IMR-90 (cell line): Measurements from ENCODE around the gene TDRD3. TPM values are rescaled to one million over a fixed set of nuclear protein-coding genes. Genes with fewer than 3 reads are reported as not detected.

Experiments
- ATAC-seq: fragments of 200-7000 bp; cut with Tn5 transposase; 2 replicates; pipeline ENCODE4 v1.9.1; 2020; ENCODE audit warnings: low read depth, mild to moderate bottlenecking, moderate library complexity
- BruUV-seq: library from RNA; stranded (reverse); fragments of 400-500 nt; replicated peaks from 2 replicates; lab custom pipeline; 2021; lab: Mats Ljungman, UMichigan
- CTCF ChIA-PET: fragments of 300-600 bp; formaldehyde crosslinking; extraction: SDS; loops from one replicate; lab custom pipeline; 2021; ENCODE audit warnings: antibody characterized with exemption; lab: Yijun Ruan, JAX
- POLR2A ChIA-PET: fragments of 300-600 bp; sonication (Branson Sonifier 250); formaldehyde crosslinking; loops from one replicate; lab custom pipeline; 2022; ENCODE audit warnings: antibody characterized with exemption; ENCODE audit not compliant: unreplicated experiment; lab: Charles Lee
- DNase-seq: peaks from one replicate; pipeline ENCODE4 v3.0.0; 2013
- H2AFZ ChIP-seq: replicated peaks from 2 replicates; pipeline ENCODE3; 2013; ENCODE audit warnings: low read length, mild to moderate bottlenecking; ENCODE audit not compliant: poor library complexity
- H2AK5ac ChIP-seq: 2 replicates; pipeline ENCODE4 v1.6.1; 2013; ENCODE audit warnings: low read depth, low read length, inconsistent platforms
- H2AK9ac ChIP-seq: replicated peaks from 2 replicates; pipeline ENCODE3; 2013; ENCODE audit warnings: mild to moderate bottlenecking, low read depth, low read length, moderate library complexity; ENCODE audit not compliant: poor library complexity
- H2BK120ac ChIP-seq: 2 replicates; pipeline ENCODE4 v1.6.1; 2013; ENCODE audit warnings: low read depth, low read length, inconsistent platforms
- H2BK15ac ChIP-seq: 3 replicates; pipeline ENCODE4 v1.6.1; 2013; ENCODE audit warnings: low read depth, low read length, inconsistent platforms
- H2BK20ac ChIP-seq: 2 replicates; pipeline ENCODE4 v1.6.1; 2013; ENCODE audit warnings: low read depth, mild to moderate bottlenecking, inconsistent platforms, low read length, moderate library complexity
- H2BK5ac ChIP-seq: 2 replicates; pipeline ENCODE4 v1.6.1; 2013; ENCODE audit warnings: mild to moderate bottlenecking, low read depth, low read length, inconsistent platforms; ENCODE audit not compliant: poor library complexity, severe bottlenecking
- H3K14ac ChIP-seq: replicated peaks from 2 replicates; pipeline ENCODE4 v1.6.1; 2013; ENCODE audit warnings: low read depth, low read length, inconsistent platforms
- H3K18ac ChIP-seq: 2 replicates; pipeline ENCODE4 v1.6.1; 2013; ENCODE audit warnings: low read depth, low read length, control low read depth
- H3K23ac ChIP-seq: 2 replicates; pipeline ENCODE4 v1.6.1; 2013; ENCODE audit warnings: low read depth, low read length, inconsistent platforms
- H3K27ac ChIP-seq: 2 replicates; pipeline ENCODE4 v1.5.1; 2013; ENCODE audit warnings: mild to moderate bottlenecking, control low read depth, low read length; ENCODE audit not compliant: insufficient read depth
- H3K27me3 ChIP-seq: 2 replicates; pipeline ENCODE4 v1.6.1; 2013; ENCODE audit warnings: low read length; ENCODE audit not compliant: control insufficient read depth, insufficient read depth
- H3K36me3 ChIP-seq: 2 replicates; pipeline ENCODE4 v1.6.1; 2013; ENCODE audit warnings: low read length, mixed read lengths; ENCODE audit not compliant: control insufficient read depth, insufficient read depth
- H3K4ac ChIP-seq: 2 replicates; pipeline ENCODE4 v1.6.1; 2013; ENCODE audit warnings: low read depth, low read length, inconsistent platforms
- H3K4me1 ChIP-seq: 2 replicates; pipeline ENCODE4 v1.6.1; 2013; ENCODE audit warnings: low read length, mixed read lengths; ENCODE audit not compliant: control insufficient read depth, insufficient read depth
- H3K4me2 ChIP-seq: 2 replicates; pipeline ENCODE4 v1.6.1; 2013; ENCODE audit warnings: low read depth, mild to moderate bottlenecking, control low read depth, low read length, moderate library complexity
- H3K4me3 ChIP-seq: 2 replicates; pipeline ENCODE4 v1.5.1; 2013; ENCODE audit warnings: low read depth, mild to moderate bottlenecking, control low read depth, low read length, moderate library complexity; ENCODE audit not compliant: insufficient read depth
- H3K56ac ChIP-seq: 2 replicates; pipeline ENCODE4 v1.6.1; 2013; ENCODE audit warnings: low read length, inconsistent platforms; ENCODE audit not compliant: insufficient read depth; ENCODE audit errors: extremely low read depth
- H3K79me1 ChIP-seq, 2 experiments: 2 replicates each; pipeline ENCODE4 v1.6.1; 2013; ENCODE audit warnings: low read length in 2 of 2, inconsistent platforms in 1 of 2, low read depth in 1 of 2
- H3K9ac ChIP-seq: 2 replicates; pipeline ENCODE4 v1.6.1; 2013; ENCODE audit warnings: low read depth, low read length, control low read depth
- H3K9me1 ChIP-seq: 2 replicates; pipeline ENCODE4 v1.6.1; 2013; ENCODE audit warnings: low read length, inconsistent platforms; ENCODE audit not compliant: insufficient read depth
- H3K9me3 ChIP-seq: 2 replicates; pipeline ENCODE4 v1.6.1; 2013; ENCODE audit warnings: low read length; ENCODE audit not compliant: control insufficient read depth, insufficient read depth
- H4K20me1 ChIP-seq: 2 replicates; pipeline ENCODE4 v1.6.1; 2013; ENCODE audit warnings: low read length, inconsistent platforms; ENCODE audit not compliant: insufficient read depth
- H4K5ac ChIP-seq: 2 replicates; pipeline ENCODE4 v1.6.1; 2013; ENCODE audit warnings: mild to moderate bottlenecking, low read depth, low read length, control low read depth
- H4K8ac ChIP-seq, 2 experiments: 2 replicates each; pipeline ENCODE4 v1.6.1; 2013; ENCODE audit warnings: low read depth in 2 of 2, low read length in 2 of 2, control low read depth in 1 of 2, inconsistent platforms in 1 of 2
- H4K91ac ChIP-seq: 2 replicates; pipeline ENCODE4 v1.6.1; 2013; ENCODE audit warnings: low read depth, low read length, inconsistent platforms; ENCODE audit not compliant: insufficient read depth
- BHLHE40 ChIP-seq: fragments of 150-350 bp; IDR thresholded peaks from 2 replicates; pipeline ENCODE4 v1.6.1; 2016; ENCODE audit warnings: mild to moderate bottlenecking, low read depth, low read length
- CEBPB ChIP-seq: IDR thresholded peaks from 2 replicates; pipeline ENCODE4 v1.6.1; 2012; ENCODE audit warnings: low read depth, low read length, improper control_type of control experiment
- CHD1 ChIP-seq: IDR thresholded peaks from 2 replicates; pipeline ENCODE4 v1.6.1; 2012; ENCODE audit warnings: low read depth, low read length, improper control_type of control experiment
- MAFK ChIP-seq: IDR thresholded peaks from 2 replicates; pipeline ENCODE4 v1.6.1; 2012; ENCODE audit warnings: low read depth, low read length, improper control_type of control experiment
- MAZ ChIP-seq: IDR thresholded peaks from 2 replicates; pipeline ENCODE4 v1.6.1; 2012; ENCODE audit warnings: low read depth, mild to moderate bottlenecking, low read length, improper control_type of control experiment, moderate library complexity, borderline replicate concordance
- MXI1 ChIP-seq: IDR thresholded peaks from 2 replicates; pipeline ENCODE4 v1.6.1; 2012; ENCODE audit warnings: low read depth, mild to moderate bottlenecking, low read length, moderate library complexity, borderline replicate concordance
- NFE2L2 ChIP-seq: fragments of 150-350 bp; IDR thresholded peaks from 2 replicates; pipeline ENCODE4 v1.6.1; 2016; ENCODE audit warnings: low read depth, mild to moderate bottlenecking, low read length
- POLR2A ChIP-seq: IDR thresholded peaks from 2 replicates; pipeline ENCODE4 v1.6.1; 2012; ENCODE audit warnings: mild to moderate bottlenecking, low read depth, low read length
- RAD21 ChIP-seq: IDR thresholded peaks from 2 replicates; pipeline ENCODE4 v1.6.1; 2012; ENCODE audit warnings: low read length, improper control_type of control experiment
- RCOR1 ChIP-seq: IDR thresholded peaks from 2 replicates; pipeline ENCODE4 v1.6.1; 2012; ENCODE audit warnings: mild to moderate bottlenecking, low read length, improper control_type of control experiment; ENCODE audit not compliant: insufficient replicate concordance
- SMC3 ChIP-seq: fragments of 150-350 bp; IDR thresholded peaks from 2 replicates; pipeline ENCODE4 v1.6.1; 2016; ENCODE audit warnings: low read depth, mild to moderate bottlenecking, antibody characterized with exemption, low read length, moderate library complexity
- WGBS, 2 experiments: methylation state at CpG; one replicate each; pipeline versions ENCODE4 v1.1.5 to v1.1.7; 2013; ENCODE audit warnings: missing lambda C conversion rate in 2 of 2; ENCODE audit not compliant: insufficient read length in 1 of 2; ENCODE audit errors: extremely low coverage in 2 of 2; 5-methylcytosine and 5-hydroxymethylcytosine counted together
- dilution Hi-C: fragments of 300-500 bp; cut with HindIII; formaldehyde crosslinking; loops from one replicate; pipeline ENCODE4 v1.14.3; 2018; ENCODE audit warnings: low sequenced_read_pairs; ENCODE audit not compliant: unreplicated experiment
- in situ Hi-C: fragments of 300-500 bp; cut with MboI; formaldehyde crosslinking; loops from 3 replicates; pipeline ENCODE4 v1.14.3; 2019; ENCODE audit warnings: low sequenced_read_pairs, inconsistent platforms, mixed read lengths
- intact Hi-C: fragments of 100-400 bp; cut with micrococcal nuclease; formaldehyde crosslinking; loops from 2 replicates; pipeline ENCODE4 v1.10.0; 2022
- polyA plus RNA-seq, 3 experiments: library from polyadenylated mRNA; depleted of rRNA; stranded (reverse); fragments of >200 nt; gene quantifications; 2 replicates each; pipeline ENCODE4 v1.2.3, GENCODE V29; 2012; ENCODE audit warnings: low replicate concordance in 1 of 3
- total RNA-seq: library from RNA; depleted of rRNA; stranded (reverse); fragments of >200 nt; gene quantifications from 2 replicates; pipeline ENCODE4 v1.2.3, GENCODE V29; 2012
- TF ChIP-seq, protein P1 (sequence below): conservative IDR thresholded peaks from 2 replicates; pipeline ENCODE4 v1.5.1; 2012; ENCODE audit warnings: mild to moderate bottlenecking, low read depth, low read length, improper control_type of control experiment
- TF ChIP-seq, protein P2 (sequence below): fragments of 150-350 bp; IDR thresholded peaks from 2 replicates; pipeline ENCODE4 v1.6.1; 2017; ENCODE audit warnings: mild to moderate bottlenecking, antibody characterized with exemption, low read length, low read depth
- TF ChIP-seq, protein P3 (sequence below): fragments of 150-350 bp; IDR thresholded peaks from 2 replicates; pipeline ENCODE4 v1.6.1; 2016; ENCODE audit warnings: low read depth, mild to moderate bottlenecking, low read length, moderate library complexity, borderline replicate concordance

Gene TDRD3
- total and polyA plus RNA-seq, 2 of the 4 experiments (the other 2 are of a cell fraction): 3.9 to 12.0 TPM

DNA sequence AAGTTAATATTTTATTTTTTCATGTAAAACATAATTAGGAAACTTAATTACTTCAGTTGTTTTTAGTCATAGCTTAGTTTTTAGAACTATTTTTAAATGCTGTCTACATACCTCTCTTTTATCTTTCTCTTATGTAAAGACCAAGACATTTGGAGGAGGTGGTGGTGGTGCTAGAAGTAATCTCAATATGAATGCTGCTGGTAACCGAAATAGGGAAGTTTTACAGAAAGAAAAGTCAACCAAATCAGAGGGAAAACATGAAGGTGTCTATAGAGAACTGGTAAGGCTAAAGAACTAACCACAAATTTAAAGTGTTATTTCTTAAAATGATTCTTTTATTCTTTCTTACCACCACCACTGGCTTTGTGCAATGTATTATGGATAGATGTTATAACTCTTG is 97.3 kb downstream of the TDRD3 start:
- ChIA-PET CTCF (no interaction called here), POLR2A (no interaction called here)
- Histone ChIP-seq H4K8ac (no peak overlapping the region), H2BK5ac (no peak overlapping the region), H3K23ac (no peak overlapping the region), H3K4ac (no peak overlapping the region), H3K14ac (no peak overlapping the region), H2BK15ac (no peak overlapping the region), H3K4me2 (no peak overlapping the region), H3K4me3 (no peak overlapping the region), H2BK120ac (no peak overlapping the region), H3K18ac (no peak overlapping the region), H4K5ac (no peak overlapping the region), H2AFZ (no peak overlapping the region), H2AK5ac (no peak overlapping the region), H3K56ac (no peak overlapping the region), H3K27me3 (no peaks in the 10 kb centered on the region), H3K79me1 (no peaks in the 10 kb centered on the region), H3K36me3 (peaks cover 2% of the 10 kb centered on the region; the same call in 1 of the 2 replicates), H3K9ac (no peak overlapping the region), H2AK9ac (no peak overlapping the region), H3K9me1 (no peaks in the 10 kb centered on the region), H3K4me1 (no peaks in the 10 kb centered on the region), H3K27ac (no peak overlapping the region), H4K91ac (no peak overlapping the region), H3K9me3 (no peaks in the 10 kb centered on the region; the same call in 1 of the 2 replicates), H4K20me1 (no peaks in the 10 kb centered on the region), H2BK20ac (no peak overlapping the region)
- no peak for DNase-seq
- TF ChIP-seq RAD21: no peak
- no peak for TF ChIP-seq SMC3
- no peak for TF ChIP-seq MAFK
- no peak for TF ChIP-seq POLR2A
- TF ChIP-seq, protein P1, sequence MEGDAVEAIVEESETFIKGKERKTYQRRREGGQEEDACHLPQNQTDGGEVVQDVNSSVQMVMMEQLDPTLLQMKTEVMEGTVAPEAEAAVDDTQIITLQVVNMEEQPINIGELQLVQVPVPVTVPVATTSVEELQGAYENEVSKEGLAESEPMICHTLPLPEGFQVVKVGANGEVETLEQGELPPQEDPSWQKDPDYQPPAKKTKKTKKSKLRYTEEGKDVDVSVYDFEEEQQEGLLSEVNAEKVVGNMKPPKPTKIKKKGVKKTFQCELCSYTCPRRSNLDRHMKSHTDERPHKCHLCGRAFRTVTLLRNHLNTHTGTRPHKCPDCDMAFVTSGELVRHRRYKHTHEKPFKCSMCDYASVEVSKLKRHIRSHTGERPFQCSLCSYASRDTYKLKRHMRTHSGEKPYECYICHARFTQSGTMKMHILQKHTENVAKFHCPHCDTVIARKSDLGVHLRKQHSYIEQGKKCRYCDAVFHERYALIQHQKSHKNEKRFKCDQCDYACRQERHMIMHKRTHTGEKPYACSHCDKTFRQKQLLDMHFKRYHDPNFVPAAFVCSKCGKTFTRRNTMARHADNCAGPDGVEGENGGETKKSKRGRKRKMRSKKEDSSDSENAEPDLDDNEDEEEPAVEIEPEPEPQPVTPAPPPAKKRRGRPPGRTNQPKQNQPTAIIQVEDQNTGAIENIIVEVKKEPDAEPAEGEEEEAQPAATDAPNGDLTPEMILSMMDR: no peak
- TF ChIP-seq, protein P2, sequence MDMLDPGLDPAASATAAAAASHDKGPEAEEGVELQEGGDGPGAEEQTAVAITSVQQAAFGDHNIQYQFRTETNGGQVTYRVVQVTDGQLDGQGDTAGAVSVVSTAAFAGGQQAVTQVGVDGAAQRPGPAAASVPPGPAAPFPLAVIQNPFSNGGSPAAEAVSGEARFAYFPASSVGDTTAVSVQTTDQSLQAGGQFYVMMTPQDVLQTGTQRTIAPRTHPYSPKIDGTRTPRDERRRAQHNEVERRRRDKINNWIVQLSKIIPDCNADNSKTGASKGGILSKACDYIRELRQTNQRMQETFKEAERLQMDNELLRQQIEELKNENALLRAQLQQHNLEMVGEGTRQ: no peak
- TF ChIP-seq RCOR1: no peak
- TF ChIP-seq BHLHE40: no peak
- TF ChIP-seq MXI1: no peak
- TF ChIP-seq CEBPB: no peak
- no peak for TF ChIP-seq CHD1
- TF ChIP-seq, protein P3, sequence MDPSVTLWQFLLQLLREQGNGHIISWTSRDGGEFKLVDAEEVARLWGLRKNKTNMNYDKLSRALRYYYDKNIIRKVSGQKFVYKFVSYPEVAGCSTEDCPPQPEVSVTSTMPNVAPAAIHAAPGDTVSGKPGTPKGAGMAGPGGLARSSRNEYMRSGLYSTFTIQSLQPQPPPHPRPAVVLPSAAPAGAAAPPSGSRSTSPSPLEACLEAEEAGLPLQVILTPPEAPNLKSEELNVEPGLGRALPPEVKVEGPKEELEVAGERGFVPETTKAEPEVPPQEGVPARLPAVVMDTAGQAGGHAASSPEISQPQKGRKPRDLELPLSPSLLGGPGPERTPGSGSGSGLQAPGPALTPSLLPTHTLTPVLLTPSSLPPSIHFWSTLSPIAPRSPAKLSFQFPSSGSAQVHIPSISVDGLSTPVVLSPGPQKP: no peak
- no peak for TF ChIP-seq NFE2L2
- TF ChIP-seq MAZ: no peak
- in situ Hi-C loops: no loop called here
- dilution Hi-C loops: no loop called here
- intact Hi-C loops: no loop called here
- ATAC-seq: no peak
- no CpG with 5 or more reads among the region's 1 CpG for WGBS, 2 experiments
- no TSS peak for BruUV-seq
